A549 treated with ZK216348 at 1 μM for 4 hours (cell line): Measurements from ENCODE around the gene SLC17A5. TPM values are rescaled to one million over a fixed set of nuclear protein-coding genes. Genes with fewer than 3 reads are reported as not detected.

Experiments
- total RNA-seq: library from RNA; stranded (reverse); fragments of 200-300 nt; extraction: Qiagen RNA extraction; gene quantifications from 5 replicates; pipeline ENCODE4 v1.2.3, GENCODE V29; 2022; ENCODE audit warnings: low read depth

SLC17A5 gene, protein sequence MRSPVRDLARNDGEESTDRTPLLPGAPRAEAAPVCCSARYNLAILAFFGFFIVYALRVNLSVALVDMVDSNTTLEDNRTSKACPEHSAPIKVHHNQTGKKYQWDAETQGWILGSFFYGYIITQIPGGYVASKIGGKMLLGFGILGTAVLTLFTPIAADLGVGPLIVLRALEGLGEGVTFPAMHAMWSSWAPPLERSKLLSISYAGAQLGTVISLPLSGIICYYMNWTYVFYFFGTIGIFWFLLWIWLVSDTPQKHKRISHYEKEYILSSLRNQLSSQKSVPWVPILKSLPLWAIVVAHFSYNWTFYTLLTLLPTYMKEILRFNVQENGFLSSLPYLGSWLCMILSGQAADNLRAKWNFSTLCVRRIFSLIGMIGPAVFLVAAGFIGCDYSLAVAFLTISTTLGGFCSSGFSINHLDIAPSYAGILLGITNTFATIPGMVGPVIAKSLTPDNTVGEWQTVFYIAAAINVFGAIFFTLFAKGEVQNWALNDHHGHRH
- total RNA-seq = 7.9 to 13.8 TPM (median 12.0 TPM) in 5 replicates

DNA sequence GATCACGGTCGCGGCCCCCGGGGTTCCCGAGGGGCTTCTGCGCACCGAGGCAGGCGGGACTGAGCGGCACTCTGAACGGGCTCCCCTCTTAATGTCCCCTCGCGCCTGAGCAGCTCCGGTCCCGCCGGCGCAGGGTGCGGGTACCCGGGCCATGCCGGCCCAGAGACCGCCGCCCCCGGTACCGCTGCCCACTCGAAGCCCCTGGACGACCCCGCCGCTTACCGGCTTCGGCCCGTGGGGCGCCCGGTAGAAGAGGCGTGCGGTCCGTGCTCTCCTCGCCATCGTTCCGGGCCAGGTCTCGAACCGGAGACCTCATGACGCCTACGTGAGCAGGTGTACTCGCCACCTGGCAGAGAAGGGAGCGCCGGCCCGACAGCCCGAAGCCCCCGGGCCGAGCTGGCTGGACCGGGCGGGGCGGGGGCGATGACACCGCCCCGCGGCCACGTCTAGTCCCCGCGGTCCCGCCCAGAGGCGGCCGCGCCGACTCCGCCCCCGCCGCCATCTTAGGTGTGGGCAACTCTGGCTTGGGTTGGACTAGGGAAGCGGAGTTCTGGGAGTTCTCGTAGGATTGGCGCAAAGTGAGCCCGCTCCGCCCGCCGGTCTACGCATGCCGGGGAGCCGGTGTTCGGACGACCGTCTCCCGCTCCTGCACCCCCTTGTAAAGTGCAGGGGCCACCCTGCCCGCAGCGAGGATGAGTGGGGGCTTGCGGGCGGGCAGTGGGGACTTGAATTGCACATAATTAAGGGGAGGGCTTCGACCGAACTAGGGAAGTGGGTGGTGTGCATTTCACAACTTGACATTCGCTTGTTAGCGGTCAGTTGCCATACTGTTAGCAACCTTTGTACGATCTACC is at the start of gene SLC17A5:
TSS of gene SLC17A5 (minus strand) at position 422 of the 854 bp plus-strand sequence. CDS start at position 316, 106 bp downstream.

DNA sequence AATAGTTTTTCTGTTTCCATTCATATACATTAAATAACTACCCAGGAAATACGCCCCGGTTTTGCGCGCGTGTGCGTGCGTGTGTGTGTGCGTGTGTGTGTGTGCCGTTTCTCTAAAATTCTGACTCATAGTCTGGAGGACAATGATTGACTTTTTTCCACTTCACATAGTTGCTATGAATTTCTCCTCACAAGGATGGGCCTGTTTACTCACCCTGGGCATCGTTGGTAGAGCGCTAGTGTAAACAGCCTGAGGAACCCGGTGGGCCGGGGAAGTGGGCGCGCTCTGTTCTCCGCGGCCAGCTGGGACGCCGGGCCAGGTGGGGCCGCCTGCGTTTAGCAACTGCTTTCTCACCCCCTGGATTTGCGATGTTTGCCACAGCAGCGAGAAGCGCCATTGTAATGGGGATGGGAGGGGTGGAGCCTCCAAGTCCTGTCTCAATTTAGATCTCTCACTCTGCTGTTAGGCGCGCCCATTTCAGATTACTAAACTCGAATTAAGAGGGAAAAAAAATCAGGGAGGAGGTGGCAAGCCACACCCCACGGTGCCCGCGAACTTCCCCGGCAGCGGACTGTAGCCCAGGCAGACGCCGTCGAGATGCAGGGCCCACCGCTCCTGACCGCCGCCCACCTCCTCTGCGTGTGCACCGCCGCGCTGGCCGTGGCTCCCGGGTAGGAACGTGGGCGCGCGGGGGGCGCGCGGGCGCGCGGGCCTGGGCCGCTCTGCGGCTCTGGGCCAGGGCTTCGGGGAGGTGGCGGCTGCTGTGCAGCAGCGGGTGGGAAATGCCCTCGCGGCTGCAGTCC is 42.0 kb upstream of the SLC17A5 start, which contains the start of gene CD109:
TSS of gene CD109 (plus strand) at position 585 of the 803 bp plus-strand sequence. CDS start at position 598, 13 bp downstream.

Other genes with a start within 250 kb of the SLC17A5 start
- 4.4 to 5.4 TPM (median 5.0 TPM) in 5 replicates for gene CGAS, start 201.7 kb downstream of the SLC17A5 start, total RNA-seq
- gene MTO1, start 192.3 kb downstream of the SLC17A5 start, total RNA-seq = 9.2 to 13.4 TPM (median 10.9 TPM) in 5 replicates
- gene EEF1A1, start 133.0 kb downstream of the SLC17A5 start, total RNA-seq = 7,428 to 9,534 TPM (median 7,671 TPM) in 5 replicates
- 25.3 to 58.2 TPM (median 50.4 TPM) in 5 replicates for gene CD109, start 42.2 kb upstream of the SLC17A5 start, total RNA-seq